A549 (cell line): Measurements from ENCODE around the gene KCTD18. TPM values are rescaled to one million over a fixed set of nuclear protein-coding genes. Genes with fewer than 3 reads are reported as not detected.

ENCODE experiments used
- ATAC-seq, 2 experiments: fragments of 200-7000 bp in 1 of 2; fragments of >200 bp in 1 of 2; cut with Nextera tagmentation in 1 of 2; cut with Tn5 transposase in 1 of 2; 3 replicates each; pipeline versions ENCODE4 v1.8.0 to v1.9.1; 2018 to 2020; ENCODE audit warnings: mild to moderate bottlenecking in 1 of 2, moderate library complexity in 1 of 2
- CTCF ChIA-PET: fragments of 300-600 bp; sonication (Branson Sonifier 250); formaldehyde crosslinking; extraction: SDS; loops from one replicate; lab custom pipeline; 2021; ENCODE audit warnings: antibody characterized with exemption, inconsistent platforms; lab: Yijun Ruan, JAX
- POLR2A ChIA-PET: fragments of 350-600 bp; formaldehyde crosslinking; extraction: SDS; loops from one replicate; lab custom pipeline; 2021; ENCODE audit warnings: antibody characterized with exemption, inconsistent platforms; lab: Yijun Ruan, JAX
- DNase-seq, 2 experiments: peaks; one replicate each; pipeline versions ENCODE4 v3.0.0 to v3.0.0-alpha.2; 2011 to 2016; ENCODE audit warnings: low read depth in 1 of 2, low spot score in 1 of 2
- FAIRE-seq: peaks from 2 replicates; lab custom pipeline; 2011; peaks lifted over from hg19 to GRCh38; lab: Jason Lieb, UNC
- H3K27ac ChIP-seq, 2 experiments: fragments of >200 bp; sonication (Bioruptor Twin); formaldehyde crosslinking; 3 replicates each; pipeline ENCODE4 v1.5.1; 2016 to 2017
- H3K4me1 ChIP-seq: fragments of >200 bp; sonication (Bioruptor Twin); formaldehyde crosslinking; 3 replicates; pipeline ENCODE4 v1.6.1; 2016
- H3K4me2 ChIP-seq: fragments of >200 bp; sonication (Bioruptor Twin); formaldehyde crosslinking; 3 replicates; pipeline ENCODE4 v1.6.1; 2016
- H3K4me3 ChIP-seq: fragments of >200 bp; sonication (Bioruptor Twin); formaldehyde crosslinking; 3 replicates; pipeline ENCODE4 v1.5.1; 2016
- H3K9me3 ChIP-seq: fragments of >200 bp; sonication (Bioruptor Twin); formaldehyde crosslinking; 3 replicates; pipeline ENCODE4 v1.6.1; 2016
- ATOH8 ChIP-seq: fragments of 250-450 bp; sonication (Bioruptor Pico); IDR thresholded peaks from 2 replicates; pipeline ENCODE4 v1.5.0; 2020; ENCODE audit warnings: low read depth, mild to moderate bottlenecking, moderate library complexity
- CBX8 ChIP-seq: fragments of 200-600 bp; sonication (generic); IDR thresholded peaks from 2 replicates; pipeline ENCODE4 v1.6.1; 2016
- E2F6 ChIP-seq: IDR thresholded peaks from 2 replicates; pipeline ENCODE4 v1.6.1; 2012; ENCODE audit warnings: low read depth, borderline replicate concordance
- ELK1 ChIP-seq: fragments of 150-350 bp; IDR thresholded peaks from 2 replicates; pipeline ENCODE4 v1.6.1; 2014; ENCODE audit warnings: low read depth, mild to moderate bottlenecking, low read length
- FOSL2 ChIP-seq, 2 experiments: fragments of 450-650 bp in 1 of 2; fragments of >200 bp in 1 of 2; sonication (Bioruptor Twin) in 1 of 2; formaldehyde crosslinking; IDR thresholded peaks; 2 replicates each; pipeline versions ENCODE4 v1.5.0 to v1.6.1; 2016 to 2020; ENCODE audit warnings: mild to moderate bottlenecking in 1 of 2, moderate library complexity in 1 of 2
- FOXS1 ChIP-seq: fragments of 250-450 bp; sonication (Bioruptor Pico); IDR thresholded peaks from 2 replicates; pipeline ENCODE4 v1.5.0; 2020; ENCODE audit warnings: mild to moderate bottlenecking, moderate library complexity
- GATA3 ChIP-seq: IDR thresholded peaks from 2 replicates; pipeline ENCODE4 v1.6.1; 2012; ENCODE audit warnings: borderline replicate concordance
- HEYL ChIP-seq: fragments of 250-450 bp; sonication (Bioruptor Pico); IDR thresholded peaks from 2 replicates; pipeline ENCODE4 v1.8.0; 2021; ENCODE audit warnings: mild to moderate bottlenecking, moderate library complexity
- HOXA7 ChIP-seq: fragments of 250-450 bp; sonication (Bioruptor Pico); IDR thresholded peaks from 2 replicates; pipeline ENCODE4 v1.5.0; 2020; ENCODE audit warnings: mild to moderate bottlenecking, moderate library complexity
- HOXB13 ChIP-seq: fragments of 250-450 bp; sonication (Bioruptor Pico); IDR thresholded peaks from 2 replicates; pipeline ENCODE4 v1.5.0; 2020; ENCODE audit warnings: low read depth, mild to moderate bottlenecking, moderate library complexity
- JUN ChIP-seq, 2 experiments: fragments of >200 bp; sonication (Bioruptor Twin); formaldehyde crosslinking; IDR thresholded peaks; 2 replicates in 1 of 2; 3 replicates in 1 of 2; pipeline ENCODE4 v1.6.1; 2016 to 2017
- JUNB ChIP-seq: fragments of >200 bp; sonication (Bioruptor Twin); formaldehyde crosslinking; IDR thresholded peaks from 2 replicates; pipeline ENCODE4 v1.6.1; 2016
- KDM5A ChIP-seq: fragments of 200-600 bp; sonication (generic); IDR thresholded peaks from 2 replicates; pipeline ENCODE4 v1.6.1; 2016; ENCODE audit warnings: antibody characterized with exemption, mild to moderate bottlenecking
- MAFK ChIP-seq: fragments of 450-650 bp; IDR thresholded peaks from 2 replicates; pipeline ENCODE4 v1.6.1; 2014; ENCODE audit not compliant: partially characterized antibody
- MYC ChIP-seq: IDR thresholded peaks from 2 replicates; pipeline ENCODE4 v1.6.1; 2012; ENCODE audit warnings: mild to moderate bottlenecking, inconsistent platforms, low read length, improper control_type of control experiment, borderline replicate concordance
- NFE2L2 ChIP-seq: fragments of 150-350 bp; conservative IDR thresholded peaks from 2 replicates; pipeline ENCODE4 v1.6.1; 2014; ENCODE audit warnings: low read length
- PHF8 ChIP-seq: fragments of 200-600 bp; sonication (generic); IDR thresholded peaks from 2 replicates; pipeline ENCODE4 v1.6.1; 2016; ENCODE audit warnings: low read depth, mild to moderate bottlenecking, antibody characterized with exemption, moderate library complexity, borderline replicate concordance
- RAD21 ChIP-seq, 2 experiments: fragments of >200 bp in 1 of 2; sonication (Bioruptor Twin) in 1 of 2; formaldehyde crosslinking in 1 of 2; IDR thresholded peaks in 1 of 2; conservative IDR thresholded peaks in 1 of 2; 2 replicates in 1 of 2; 3 replicates in 1 of 2; pipeline ENCODE4 v1.6.1; 2012 to 2018; ENCODE audit warnings: inconsistent platforms in 1 of 2
- RFX5 ChIP-seq: fragments of 450-650 bp; IDR thresholded peaks from 2 replicates; pipeline ENCODE4 v1.7.1; 2014; ENCODE audit warnings: antibody characterized with exemption, mild to moderate bottlenecking, moderate library complexity
- RNF2 ChIP-seq: fragments of 200-600 bp; sonication (generic); IDR thresholded peaks from 2 replicates; pipeline ENCODE4 v1.6.1; 2016; ENCODE audit warnings: low read depth, mild to moderate bottlenecking, antibody characterized with exemption, moderate library complexity, borderline replicate concordance
- SMC3 ChIP-seq: fragments of >200 bp; sonication (Bioruptor Twin); formaldehyde crosslinking; IDR thresholded peaks from 3 replicates; pipeline ENCODE4 v1.6.1; 2018; ENCODE audit warnings: inconsistent platforms
- SREBF2 ChIP-seq: fragments of 450-650 bp; IDR thresholded peaks from 2 replicates; pipeline ENCODE4 v1.6.1; 2014; ENCODE audit warnings: mild to moderate bottlenecking, moderate library complexity
- TP53 ChIP-seq: fragments of 250-450 bp; sonication (Bioruptor Pico); IDR thresholded peaks from 2 replicates; pipeline ENCODE4 v1.5.0; 2021; ENCODE audit warnings: mild to moderate bottlenecking, moderate library complexity
- USF2 ChIP-seq: fragments of 450-650 bp; IDR thresholded peaks from 2 replicates; pipeline ENCODE4 v1.6.1; 2014; ENCODE audit warnings: antibody characterized with exemption
- ZNF302 ChIP-seq: fragments of 250-450 bp; sonication (Bioruptor Pico); IDR thresholded peaks from 2 replicates; pipeline ENCODE4 v1.9.0; 2021; ENCODE audit warnings: inconsistent platforms, mild to moderate bottlenecking, moderate library complexity
- WGBS: methylation state at CpG from one replicate; pipeline ENCODE4 v1.1.6; 2017; ENCODE audit errors: missing lambda C conversion rate; 5-methylcytosine and 5-hydroxymethylcytosine counted together
- polyA plus RNA-seq, 4 experiments: library from polyadenylated mRNA; depleted of rRNA in 3 of 4; stranded (reverse); fragments of >200 nt; fragmentation: RNase III in 1 of 4; extraction: RNeasy Plus Mini Kit Qiagen cat#74134 plus additional on column Dnase treatment in 1 of 4; gene quantifications; 2 replicates in 3 of 4; 3 replicates in 1 of 4; pipeline ENCODE4 v1.2.3, GENCODE V29; 2011 to 2017

Gene KCTD18
- polyA plus RNA-seq, 2 of the 4 experiments (the other 2 are of a cell fraction) = 12.2 to 21.3 TPM

- no peak overlapping the region for H3K4me2 ChIP-seq
Observed at GRCh38 chr2:200523604-200524003, 13.7 kb upstream of the KCTD18 start.

GRCh38 chr2:200523158-200523557 is 13.3 kb upstream of the KCTD18 start:
- Histone ChIP-seq H3K4me3 (no peak overlapping the region), H3K9me3 (no peaks in the 10 kb centered on the region), H3K4me2 (no peak overlapping the region), H3K27ac (no peak overlapping the region), H3K4me1 (peaks cover 14% of the 10 kb centered on the region; the same call in 2 of the 3 replicates)
- no peak for DNase-seq
- TF ChIP-seq RFX5 (no peak), RAD21 (conservative IDR thresholded peaks at IDR 0.05 in 1 of 2, IDR thresholded peaks at IDR 0.05 in 1 of 2) (no peak), E2F6 (no peak), SREBF2 (no peak), FOXS1 (CRISPR knock-in tag) (no peak), RNF2 (no peak), KDM5A (no peak), ATOH8 (no peak), ZNF302 (no peak), NFE2L2 (no peak), USF2 (no peak), ELK1 (no peak), SMC3 (no peak), FOSL2 (IDR thresholded peaks at IDR 0.05) (no peak), FOSL2 (CRISPR knock-in tag; IDR thresholded peaks at IDR 0.05) (no peak), CBX8 (no peak), HEYL (CRISPR knock-in tag) (no peak), JUNB (no peak), TP53 (CRISPR knock-in tag) (no peak), HOXB13 (CRISPR knock-in tag) (no peak), JUN (IDR thresholded peaks at IDR 0.05) (no peak)
- 53% methylated on average over 3 of the region's 3 CpGs for WGBS
- ChIA-PET POLR2A (no interaction called here), CTCF (interaction anchor here (0.6 to 1.0 kb wide), 2 partner anchors 10 to 227 kb away, joined by 3 to 4 read pairs; no protein-coding TSS in a partner anchor)
- FAIRE-seq = no peak
- ATAC-seq = no peak

More at GRCh38 chr2:200523604-200524003, 13.7 kb upstream of the KCTD18 start:
- WGBS = 56% methylated on average over 2 of the region's 2 CpGs
- no peak for TF ChIP-seq MYC
- no peak for TF ChIP-seq PHF8
- no peak for TF ChIP-seq MAFK
- TF ChIP-seq GATA3 = no peak
- TF ChIP-seq HOXA7 (CRISPR knock-in tag) = no peak
- TF ChIP-seq SMC3 = no peak
- TF ChIP-seq RAD21 (conservative IDR thresholded peaks at IDR 0.05 in 1 of 2, IDR thresholded peaks at IDR 0.05 in 1 of 2) = no peak
- TF ChIP-seq RFX5 = no peak
- no peak overlapping the region for H3K4me3 ChIP-seq
- POLR2A ChIA-PET = no interaction called here
- FAIRE-seq (no peak), ATAC-seq (no peak), DNase-seq (no peak)
- no peaks in the 10 kb centered on the region for H3K9me3 ChIP-seq
- H3K4me1 ChIP-seq = peaks cover 16% of the 10 kb centered on the region; the same call in 2 of the 3 replicates
- no peak overlapping the region for H3K27ac ChIP-seq
- CTCF ChIA-PET = no interaction called here
